ENCODE measurements around the gene STK25.

- TF ChIP-seq CTCF (IDR thresholded peaks at IDR 0.05) = no peak
- no peak for TF ChIP-seq POLR2AphosphoS5 (IDR thresholded peaks at IDR 0.05)
- TF ChIP-seq POLR2A (IDR thresholded peaks at IDR 0.05) = no peak
These were observed 6.1 kb downstream of the STK25 start for GRCh38 chr2:241502281-241502680.

Measured in breast epithelium (tissue), 3 donors.